Effector CD4-positive, alpha-beta T cell (primary cell): Measurements from ENCODE around the gene CIRBP.
A peak's percentile ranks its signal among the peaks of the same experiment; 100 is the strongest.

Source experiments
- DNase-seq: peaks from one replicate; pipeline ENCODE4 v3.0.0-alpha.2; 2020

The CIRBP gene

GRCh38 chr19:1269478-1270212 lies 513 bp downstream of the CIRBP start:
- peak; percentile 83 for DNase-seq

GRCh38 chr19:1270213-1270853 lies 1.2 kb downstream of the CIRBP start:
- DNase-seq: no peak

- DNase-seq: no peak
Observed at GRCh38 chr19:1270854-1271527, 1.9 kb downstream of the CIRBP start.

GRCh38 chr19:1271528-1272422 lies 2.6 kb downstream of the CIRBP start:
- no peak for DNase-seq

GRCh38 chr19:1272423-1273262 lies 3.5 kb downstream of the CIRBP start:
- no peak for DNase-seq

- no peak for DNase-seq
Observed at GRCh38 chr19:1273263-1274041, 4.3 kb downstream of the CIRBP start.

- no peak for DNase-seq
Observed at GRCh38 chr19:1274081-1274851, 5.1 kb downstream of the CIRBP start.

GRCh38 chr19:1274852-1275259 lies 5.7 kb downstream of the CIRBP start:
- DNase-seq: no peak

GRCh38 chr19:1275260-1275975 lies 6.3 kb downstream of the CIRBP start, which contains the start of gene FAM174C:
Gene FAM174C, plus strand, starts transcription at chr19:1275530. Its CDS starts 20 bp downstream, at chr19:1275550.
- peak; percentile 97 for DNase-seq

GRCh38 chr19:1275976-1276627 lies 7.0 kb downstream of the CIRBP start:
- no peak for DNase-seq

GRCh38 chr19:1276628-1277022 lies 7.5 kb downstream of the CIRBP start:
- DNase-seq: no peak

GRCh38 chr19:1277061-1277460 lies 7.9 kb downstream of the CIRBP start:
- DNase-seq: no peak

GRCh38 chr19:1278074-1278473 lies 8.9 kb downstream of the CIRBP start:
- DNase-seq: no peak

- no peak for DNase-seq
Observed at GRCh38 chr19:1278713-1279660, 9.9 kb downstream of the CIRBP start.

- DNase-seq: peak; percentile 74
Observed at GRCh38 chr19:1279782-1280341, 10.7 kb downstream of the CIRBP start.

- DNase-seq: no peak
Observed at GRCh38 chr19:1280636-1281568, 11.8 kb downstream of the CIRBP start.
